ENCODE data around the gene SNTB2. TPM values are rescaled to one million over a fixed set of nuclear protein-coding genes. Genes with fewer than 3 reads are reported as not detected.

The SNTB2 gene
- total RNA-seq, 1 experiment from 2014 or later = 50.6 TPM

- no peak for DNase-seq
- H3K9me3 ChIP-seq = no peaks in the 10 kb centered on the region
- H3K4me3 Mint-ChIP-seq (ENCODE audit: unreplicated experiment) = no peak overlapping the region
- POLR2A ChIA-PET = no interaction called here
- H3K36me3 ChIP-seq (ENCODE audit: control insufficient read depth, insufficient read depth, low read length) = peaks cover 4% of the 10 kb centered on the region
- H3K27ac Mint-ChIP-seq (ENCODE audit: unreplicated experiment) = no peak overlapping the region
- no peak overlapping the region for H3K4me3 ChIP-seq (ENCODE audit: low read depth, low read length)
- intact Hi-C loops (cut with micrococcal nuclease; ENCODE audit: unreplicated experiment) = no loop called here
- CTCF ChIA-PET = no interaction called here
- no peaks in the 10 kb centered on the region for H3K27me3 ChIP-seq (replicated peaks; ENCODE audit: control insufficient read depth, insufficient read depth, low read length)
- BruUV-seq (replicated peaks) = no TSS peak
- peaks cover 13% of the 10 kb centered on the region for H3K4me1 Mint-ChIP-seq (ENCODE audit: low read depth, unreplicated experiment)
- no peaks in the 10 kb centered on the region for H3K9me3 Mint-ChIP-seq (ENCODE audit: unreplicated experiment)
- peaks cover 12% of the 10 kb centered on the region for H3K4me1 ChIP-seq
- no peaks in the 10 kb centered on the region for H3K27me3 Mint-ChIP-seq (ENCODE audit: insufficient read depth, unreplicated experiment)
- H3K36me3 Mint-ChIP-seq (ENCODE audit: insufficient read depth, unreplicated experiment) = peaks cover 32% of the 10 kb centered on the region
- TF ChIP-seq, protein P1, sequence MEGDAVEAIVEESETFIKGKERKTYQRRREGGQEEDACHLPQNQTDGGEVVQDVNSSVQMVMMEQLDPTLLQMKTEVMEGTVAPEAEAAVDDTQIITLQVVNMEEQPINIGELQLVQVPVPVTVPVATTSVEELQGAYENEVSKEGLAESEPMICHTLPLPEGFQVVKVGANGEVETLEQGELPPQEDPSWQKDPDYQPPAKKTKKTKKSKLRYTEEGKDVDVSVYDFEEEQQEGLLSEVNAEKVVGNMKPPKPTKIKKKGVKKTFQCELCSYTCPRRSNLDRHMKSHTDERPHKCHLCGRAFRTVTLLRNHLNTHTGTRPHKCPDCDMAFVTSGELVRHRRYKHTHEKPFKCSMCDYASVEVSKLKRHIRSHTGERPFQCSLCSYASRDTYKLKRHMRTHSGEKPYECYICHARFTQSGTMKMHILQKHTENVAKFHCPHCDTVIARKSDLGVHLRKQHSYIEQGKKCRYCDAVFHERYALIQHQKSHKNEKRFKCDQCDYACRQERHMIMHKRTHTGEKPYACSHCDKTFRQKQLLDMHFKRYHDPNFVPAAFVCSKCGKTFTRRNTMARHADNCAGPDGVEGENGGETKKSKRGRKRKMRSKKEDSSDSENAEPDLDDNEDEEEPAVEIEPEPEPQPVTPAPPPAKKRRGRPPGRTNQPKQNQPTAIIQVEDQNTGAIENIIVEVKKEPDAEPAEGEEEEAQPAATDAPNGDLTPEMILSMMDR (IDR thresholded peaks at IDR 0.05; ENCODE audit: insufficient read depth in 1 of 2, low read depth in 1 of 2, low read length in 1 of 2, severe bottlenecking in 1 of 2, unreplicated experiment in 1 of 2) = no peak
Observed at GRCh38 chr16:69349536-69349935, 162.6 kb downstream of the SNTB2 start.

DNA sequence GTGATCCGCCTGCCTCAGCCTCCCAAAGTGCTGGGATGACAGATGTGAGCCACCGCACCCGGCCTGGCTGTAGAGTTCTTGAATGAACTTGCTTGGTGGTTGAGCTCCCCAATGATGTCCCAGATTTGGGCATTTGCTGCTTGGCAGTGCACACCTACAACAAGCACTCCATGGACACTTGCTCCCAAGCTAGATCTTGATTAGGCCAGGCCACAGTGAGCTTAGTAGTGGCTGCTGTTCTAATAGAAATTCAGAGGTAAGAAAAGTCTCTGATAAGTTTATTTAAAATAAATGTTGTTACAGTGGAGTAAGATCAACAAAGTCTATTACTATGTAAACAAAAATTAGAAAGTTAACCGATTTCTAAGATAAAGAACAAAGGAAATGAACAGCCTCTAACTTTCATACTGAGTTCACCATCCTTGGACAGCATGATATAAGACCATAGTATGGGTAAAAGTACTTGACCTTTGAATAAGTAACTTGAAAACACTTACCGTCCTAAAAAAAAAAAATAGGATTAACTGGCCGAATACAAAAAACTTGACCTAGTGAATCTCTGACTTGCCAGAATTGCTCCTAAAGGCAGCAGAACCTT lies 163.7 kb downstream of the SNTB2 start:
- peaks cover 12% of the 10 kb centered on the region for H3K4me1 ChIP-seq
- H3K27ac Mint-ChIP-seq (ENCODE audit: unreplicated experiment) = peak overlapping the region; percentile 9
- no peaks in the 10 kb centered on the region for H3K9me3 Mint-ChIP-seq (ENCODE audit: unreplicated experiment)

DNA sequence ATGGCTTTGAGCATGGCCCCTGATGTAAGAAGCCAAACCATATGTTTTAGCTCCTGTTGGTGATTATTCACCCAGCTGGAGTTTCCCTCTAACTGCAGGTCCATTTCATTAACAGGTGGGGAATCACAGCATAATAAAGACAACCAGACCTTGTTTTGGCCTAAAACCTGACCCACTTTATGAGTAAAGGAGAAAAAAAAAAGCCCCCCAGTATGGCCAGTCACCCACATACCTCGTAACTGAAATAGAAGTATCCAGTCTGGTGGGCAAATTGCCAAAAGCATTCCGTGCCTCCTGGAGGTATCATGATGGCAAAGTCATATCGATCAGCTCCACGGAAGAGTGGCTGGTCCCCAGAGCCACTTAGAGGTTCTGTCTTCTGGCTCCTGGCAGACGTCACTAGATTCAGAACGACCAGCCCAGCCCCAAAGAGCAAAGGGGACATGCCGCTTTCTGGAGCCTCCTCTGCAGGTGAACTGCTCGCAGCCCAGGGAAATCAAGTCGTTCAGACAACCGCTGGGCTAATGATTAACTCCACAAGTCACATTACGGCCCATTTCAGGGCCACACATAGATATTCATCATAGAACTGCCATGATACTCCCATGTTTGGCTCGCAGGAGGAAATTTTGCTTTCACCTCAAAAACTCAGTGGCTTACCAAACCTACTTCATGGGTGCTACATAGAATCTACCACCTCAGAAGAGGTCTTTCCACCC lies 164.5 kb downstream of the SNTB2 start, which contains the start of gene TMED6:
TMED6 (minus strand) TSS at position 478 of the 719 bp plus-strand sequence; CDS start at position 445, 33 bp downstream.
- H3K36me3 ChIP-seq (ENCODE audit: control insufficient read depth, insufficient read depth, low read length) = peaks cover 4% of the 10 kb centered on the region
- Mint-ChIP-seq H3K27ac (ENCODE audit: unreplicated experiment) (peak within 1 kb of the TSS; percentile 9), H3K4me3 (ENCODE audit: unreplicated experiment) (peak within 1 kb of the TSS; percentile 12), H3K36me3 (ENCODE audit: insufficient read depth, unreplicated experiment) (peaks cover 18% of the 10 kb centered on the region), H3K4me1 (ENCODE audit: low read depth, unreplicated experiment) (peaks cover 13% of the 10 kb centered on the region), H3K9me3 (ENCODE audit: unreplicated experiment) (no peaks in the 10 kb centered on the region), H3K27me3 (ENCODE audit: insufficient read depth, unreplicated experiment) (no peaks in the 10 kb centered on the region)
- H3K4me1 ChIP-seq = peaks cover 12% of the 10 kb centered on the region
- ChIA-PET POLR2A (interaction anchor here (0.7 kb wide), 1 partner anchor 201 kb away, joined by 5 read pairs; no protein-coding TSS in a partner anchor), CTCF (interaction anchor here (0.9 kb wide), 1 partner anchor 26 kb away, joined by 3 read pairs; no protein-coding TSS in a partner anchor)
- H3K9me3 ChIP-seq = no peaks in the 10 kb centered on the region
- peak; percentile 67 to 76 for DNase-seq
- no peaks in the 10 kb centered on the region for H3K27me3 ChIP-seq (replicated peaks; ENCODE audit: control insufficient read depth, insufficient read depth, low read length)
- BruUV-seq (replicated peaks) = no TSS peak
- TF ChIP-seq, protein P1 (IDR thresholded peaks at IDR 0.05; ENCODE audit: insufficient read depth in 1 of 2, low read depth in 1 of 2, low read length in 1 of 2, severe bottlenecking in 1 of 2, unreplicated experiment in 1 of 2) = no peak
- intact Hi-C loops (cut with micrococcal nuclease; ENCODE audit: unreplicated experiment) = no loop called here
- H3K4me3 ChIP-seq (ENCODE audit: low read depth, low read length) = 0 out of 2 replicates have a peak within 1 kb of the TSS, but pooled peaks have one; percentile 11

More for the DNA sequence above, 163.7 kb downstream of the SNTB2 start:
- H3K36me3 ChIP-seq (ENCODE audit: control insufficient read depth, insufficient read depth, low read length) = peaks cover 4% of the 10 kb centered on the region
- H3K4me3 ChIP-seq (ENCODE audit: low read depth, low read length) = no peak overlapping the region
- Mint-ChIP-seq H3K4me3 (ENCODE audit: unreplicated experiment) (peak overlapping the region; percentile 12), H3K4me1 (ENCODE audit: low read depth, unreplicated experiment) (peaks cover 13% of the 10 kb centered on the region), H3K27me3 (ENCODE audit: insufficient read depth, unreplicated experiment) (no peaks in the 10 kb centered on the region), H3K36me3 (ENCODE audit: insufficient read depth, unreplicated experiment) (peaks cover 24% of the 10 kb centered on the region)
- DNase-seq = no peak
- ChIA-PET POLR2A (interaction anchor here (0.7 kb wide), 1 partner anchor 200 kb away, joined by 5 read pairs; no protein-coding TSS in a partner anchor), CTCF (interaction anchor here (0.9 kb wide), 1 partner anchor 26 kb away, joined by 3 read pairs; no protein-coding TSS in a partner anchor)
- H3K9me3 ChIP-seq = no peaks in the 10 kb centered on the region
- intact Hi-C loops (cut with micrococcal nuclease; ENCODE audit: unreplicated experiment) = no loop called here
- no peaks in the 10 kb centered on the region for H3K27me3 ChIP-seq (replicated peaks; ENCODE audit: control insufficient read depth, insufficient read depth, low read length)
- BruUV-seq (replicated peaks) = TSS peak; percentile 40
- TF ChIP-seq, protein P1 (IDR thresholded peaks at IDR 0.05; ENCODE audit: insufficient read depth in 1 of 2, low read depth in 1 of 2, low read length in 1 of 2, severe bottlenecking in 1 of 2, unreplicated experiment in 1 of 2) = no peak
